ENCODE data around the gene UBQLN4.

- no peak for TF ChIP-seq POLR2A (IDR thresholded peaks at IDR 0.05; ENCODE audit: extremely low read depth, insufficient read length)
- TF ChIP-seq, protein P1, sequence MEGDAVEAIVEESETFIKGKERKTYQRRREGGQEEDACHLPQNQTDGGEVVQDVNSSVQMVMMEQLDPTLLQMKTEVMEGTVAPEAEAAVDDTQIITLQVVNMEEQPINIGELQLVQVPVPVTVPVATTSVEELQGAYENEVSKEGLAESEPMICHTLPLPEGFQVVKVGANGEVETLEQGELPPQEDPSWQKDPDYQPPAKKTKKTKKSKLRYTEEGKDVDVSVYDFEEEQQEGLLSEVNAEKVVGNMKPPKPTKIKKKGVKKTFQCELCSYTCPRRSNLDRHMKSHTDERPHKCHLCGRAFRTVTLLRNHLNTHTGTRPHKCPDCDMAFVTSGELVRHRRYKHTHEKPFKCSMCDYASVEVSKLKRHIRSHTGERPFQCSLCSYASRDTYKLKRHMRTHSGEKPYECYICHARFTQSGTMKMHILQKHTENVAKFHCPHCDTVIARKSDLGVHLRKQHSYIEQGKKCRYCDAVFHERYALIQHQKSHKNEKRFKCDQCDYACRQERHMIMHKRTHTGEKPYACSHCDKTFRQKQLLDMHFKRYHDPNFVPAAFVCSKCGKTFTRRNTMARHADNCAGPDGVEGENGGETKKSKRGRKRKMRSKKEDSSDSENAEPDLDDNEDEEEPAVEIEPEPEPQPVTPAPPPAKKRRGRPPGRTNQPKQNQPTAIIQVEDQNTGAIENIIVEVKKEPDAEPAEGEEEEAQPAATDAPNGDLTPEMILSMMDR (IDR thresholded peaks at IDR 0.05; ENCODE audit: low read depth, low read length), result no peak
- TF ChIP-seq, protein P2, sequence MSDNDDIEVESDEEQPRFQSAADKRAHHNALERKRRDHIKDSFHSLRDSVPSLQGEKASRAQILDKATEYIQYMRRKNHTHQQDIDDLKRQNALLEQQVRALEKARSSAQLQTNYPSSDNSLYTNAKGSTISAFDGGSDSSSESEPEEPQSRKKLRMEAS (IDR thresholded peaks at IDR 0.05; ENCODE audit: low read depth, low read length), result no peak; the same call in 1 of the 2 replicates
- TF ChIP-seq MYC (IDR thresholded peaks at IDR 0.05; ENCODE audit: low read depth, low read length), result no peak
Measured at GRCh38 chr1:156090138-156090839, 36.7 kb upstream of the UBQLN4 start.

Data from NB4 (cell line).